GM12891 (cell line): ENCODE data around the gene PTPRD.

ENCODE experiments used
- POLR2A ChIP-seq: IDR thresholded peaks from 2 replicates; pipeline ENCODE4 v1.6.1; 2011; ENCODE audit warnings: low read depth, low read length, control low read depth
- POLR2AphosphoS5 ChIP-seq: IDR thresholded peaks from 2 replicates; pipeline ENCODE4 v1.6.1; 2011; ENCODE audit warnings: low read depth, low read length, control low read depth

GRCh38 chr9:8809741-8810140 is 1803.1 kb downstream of the PTPRD start:
- TF ChIP-seq POLR2AphosphoS5 (no peak), POLR2A (no peak)
